NOMO-1 treated with dmso at 0.1 percent for 144 hours (cell line): ENCODE results near the gene SFMBT2.

Experiments
- DNase-seq: peaks from one replicate; lab custom pipeline; 2025; ENCODE audit not compliant: unreplicated experiment; lab: John Stamatoyannopoulos, UW

Gene SFMBT2

GRCh38 chr10:7370511-7370910 is 40.3 kb downstream of the SFMBT2 start:
- DNase-seq = no peak

- DNase-seq = no peak
Observed at GRCh38 chr10:7365027-7365745, 45.6 kb downstream of the SFMBT2 start.

DNA sequence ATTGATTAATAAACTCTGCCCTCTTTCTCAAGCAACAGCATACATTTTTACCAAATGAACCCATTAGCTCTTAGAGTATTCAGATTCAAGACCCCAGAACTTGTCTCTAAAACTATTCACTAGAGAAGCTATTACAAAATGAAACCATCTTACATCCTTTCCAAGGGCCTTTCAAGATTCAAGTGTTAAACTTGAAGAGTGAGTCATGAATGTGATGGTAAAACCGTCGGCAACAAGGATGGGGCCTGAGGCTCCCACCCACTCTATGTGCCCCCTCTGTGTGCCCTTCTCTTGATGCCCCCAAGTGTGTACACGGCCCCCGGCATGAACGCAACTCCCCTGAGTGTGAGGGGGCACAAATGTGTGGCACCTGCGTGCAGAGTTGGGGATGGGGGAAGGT is 46.4 kb downstream of the SFMBT2 start:
- no peak for DNase-seq

GRCh38 chr10:7363700-7364099 is 47.1 kb downstream of the SFMBT2 start:
- DNase-seq = no peak

DNA sequence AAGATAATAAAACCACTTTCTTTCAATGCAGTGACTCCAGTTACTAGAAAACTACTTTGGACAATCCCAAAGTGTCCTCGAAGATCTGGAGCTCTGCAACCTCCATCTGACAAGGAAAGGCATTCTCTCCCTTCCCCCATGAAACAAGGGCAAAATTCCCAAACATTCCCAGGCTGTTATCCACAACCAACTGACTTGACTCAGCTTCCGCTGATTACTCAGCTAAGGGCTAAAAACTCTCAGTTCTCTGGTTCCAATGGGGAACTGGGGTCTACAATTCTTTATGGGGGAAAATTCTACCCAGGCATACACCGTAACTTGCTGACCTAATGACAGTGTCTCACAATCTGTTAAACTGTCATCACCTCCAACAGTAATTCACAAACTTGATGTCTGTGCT is 48.4 kb downstream of the SFMBT2 start:
- no peak for DNase-seq

DNA sequence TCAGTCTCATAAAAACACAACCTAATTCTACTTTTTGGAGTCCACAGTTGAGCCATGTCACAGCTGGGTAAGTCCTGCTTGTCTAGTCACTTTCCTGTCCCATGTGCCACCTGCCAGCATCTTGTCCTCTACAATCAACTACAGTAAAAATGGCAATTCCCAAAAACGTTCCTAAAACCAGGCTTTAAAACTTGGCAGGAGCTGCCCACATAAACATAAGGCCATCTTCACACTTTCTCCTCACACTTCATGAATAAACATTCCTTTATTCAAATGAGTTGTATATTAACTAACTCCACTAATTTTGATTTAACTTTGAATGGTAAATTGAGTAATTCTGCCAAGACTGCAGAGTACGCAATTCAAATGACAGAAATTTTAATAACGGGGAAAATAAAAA is 49.5 kb downstream of the SFMBT2 start:
- no peak for DNase-seq

DNA sequence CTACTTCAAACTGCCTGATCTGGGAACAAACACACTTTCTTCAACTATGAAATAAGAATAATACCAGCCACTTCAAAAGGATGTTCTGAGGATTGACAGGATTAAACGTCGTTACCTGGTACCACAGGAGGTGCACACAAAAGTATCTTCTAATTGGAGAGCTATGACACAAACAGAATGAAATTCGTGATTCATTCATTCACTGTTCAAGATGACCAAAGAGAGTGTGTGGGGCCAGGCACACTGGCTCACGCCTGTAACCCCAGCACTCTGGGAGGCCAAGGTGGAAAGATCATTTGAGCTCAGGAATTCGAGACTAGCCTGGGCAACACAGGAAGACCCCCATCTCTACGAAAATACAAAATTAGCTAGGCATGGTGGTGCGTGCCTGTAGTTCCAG is 50.9 kb downstream of the SFMBT2 start:
- no peak for DNase-seq

- no peak for DNase-seq
Observed at GRCh38 chr10:7359356-7359755, 51.5 kb downstream of the SFMBT2 start.

GRCh38 chr10:7357193-7357592 is 53.6 kb downstream of the SFMBT2 start:
- DNase-seq = no peak

DNA sequence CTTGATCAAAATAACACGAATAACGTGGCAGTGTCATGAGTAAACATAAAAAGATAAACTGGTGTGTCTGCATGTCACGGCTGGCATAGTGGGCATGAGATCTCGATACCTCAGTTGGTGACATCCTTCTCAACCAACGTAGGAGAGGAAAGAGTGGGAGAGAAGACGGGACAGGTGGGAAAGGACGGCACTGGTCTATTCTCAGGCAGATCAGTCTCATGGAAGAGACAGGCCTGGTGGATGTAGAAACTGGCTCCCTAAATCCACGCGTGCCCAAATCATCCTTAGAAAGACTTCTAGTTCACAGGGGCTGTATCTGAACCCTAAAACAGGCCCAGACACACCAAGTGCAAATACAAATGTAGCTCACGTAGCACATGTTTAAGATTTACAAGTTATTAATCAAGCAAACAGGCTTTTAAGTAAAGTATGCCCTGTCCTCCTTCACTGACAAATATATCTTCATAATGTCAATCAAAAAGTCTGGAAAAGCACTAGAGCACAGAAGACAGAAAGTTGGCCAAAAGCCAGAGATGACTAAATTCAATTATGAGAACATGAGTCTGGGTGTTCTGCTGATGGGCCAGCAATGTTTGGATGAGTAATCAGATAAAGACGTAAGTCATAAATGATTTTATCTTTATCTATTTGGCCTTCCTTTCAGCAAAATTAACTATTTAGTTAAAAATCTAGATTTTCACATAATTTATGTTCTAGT is 56.3 kb downstream of the SFMBT2 start:
- no peak for DNase-seq

DNA sequence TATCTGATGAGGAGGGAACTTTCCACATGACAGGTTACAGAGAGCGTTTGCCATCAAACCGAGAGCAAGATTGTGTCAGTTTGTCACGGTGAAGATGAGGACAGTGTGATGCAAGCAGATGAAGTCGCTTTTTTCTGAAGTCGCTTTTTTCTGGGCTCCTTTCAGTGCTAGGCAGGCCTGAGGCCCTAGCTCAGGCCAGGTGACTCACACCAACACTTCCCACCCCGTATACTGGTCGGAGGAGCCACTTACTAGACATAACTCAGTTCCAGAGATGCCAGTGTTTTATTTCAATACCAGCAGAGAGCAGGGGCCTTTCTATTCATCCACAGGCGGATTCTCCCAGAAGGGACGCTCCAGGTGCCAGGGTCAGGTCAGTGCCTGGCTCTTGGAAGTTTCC is 58.9 kb downstream of the SFMBT2 start:
- DNase-seq = no peak

DNA sequence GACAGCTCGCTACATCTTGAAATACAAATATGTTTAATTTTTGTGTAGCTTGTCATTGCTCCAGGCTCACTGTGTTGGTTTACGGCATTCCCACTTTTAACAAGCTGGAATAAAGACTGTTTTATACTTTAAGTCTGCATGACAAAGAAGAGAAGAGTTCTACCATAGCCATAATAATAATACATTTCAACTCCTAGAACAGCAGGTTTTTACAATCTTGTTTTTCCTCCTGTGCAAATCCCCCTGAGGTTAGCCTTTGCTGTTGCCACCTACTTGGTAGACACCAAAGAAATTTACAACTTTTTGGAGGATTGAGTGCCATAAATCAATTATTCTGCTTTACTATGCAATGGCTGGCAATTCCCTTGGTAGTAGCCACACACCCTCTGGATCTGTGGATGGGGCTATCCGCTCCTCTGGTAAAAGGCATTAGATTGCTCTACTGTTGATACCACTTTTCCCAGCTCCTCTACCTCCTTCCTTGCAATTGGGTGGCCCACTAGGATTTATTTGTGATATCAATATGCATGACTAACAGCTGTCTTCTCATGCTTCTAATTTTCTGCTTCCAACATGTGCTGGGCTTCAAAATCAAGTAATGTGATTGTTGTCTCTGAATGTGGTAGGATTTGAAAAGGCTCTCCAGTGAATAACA is 60.2 kb downstream of the SFMBT2 start:
- DNase-seq = no peak

DNA sequence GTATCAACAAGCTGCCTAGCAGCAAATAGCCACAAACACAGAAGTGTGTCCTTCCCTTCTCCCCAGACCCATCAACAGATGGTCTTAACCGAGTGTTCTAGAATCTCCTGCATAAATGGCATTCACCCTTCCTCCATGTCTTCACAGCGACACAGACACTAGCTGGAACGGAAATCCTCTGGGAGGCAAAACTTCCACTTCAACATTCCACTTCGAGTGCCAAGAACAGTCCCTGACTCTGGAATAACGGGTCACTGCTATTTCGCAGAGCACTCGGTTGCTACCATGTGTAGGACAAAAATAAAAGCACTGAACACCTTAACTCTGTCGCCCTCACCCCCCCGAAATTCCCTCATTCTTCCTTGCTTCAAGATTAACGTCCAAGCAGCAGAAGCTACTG is 65.1 kb downstream of the SFMBT2 start:
- no peak for DNase-seq

- no peak for DNase-seq
Observed at GRCh38 chr10:7343040-7343439, 67.8 kb downstream of the SFMBT2 start.

DNA sequence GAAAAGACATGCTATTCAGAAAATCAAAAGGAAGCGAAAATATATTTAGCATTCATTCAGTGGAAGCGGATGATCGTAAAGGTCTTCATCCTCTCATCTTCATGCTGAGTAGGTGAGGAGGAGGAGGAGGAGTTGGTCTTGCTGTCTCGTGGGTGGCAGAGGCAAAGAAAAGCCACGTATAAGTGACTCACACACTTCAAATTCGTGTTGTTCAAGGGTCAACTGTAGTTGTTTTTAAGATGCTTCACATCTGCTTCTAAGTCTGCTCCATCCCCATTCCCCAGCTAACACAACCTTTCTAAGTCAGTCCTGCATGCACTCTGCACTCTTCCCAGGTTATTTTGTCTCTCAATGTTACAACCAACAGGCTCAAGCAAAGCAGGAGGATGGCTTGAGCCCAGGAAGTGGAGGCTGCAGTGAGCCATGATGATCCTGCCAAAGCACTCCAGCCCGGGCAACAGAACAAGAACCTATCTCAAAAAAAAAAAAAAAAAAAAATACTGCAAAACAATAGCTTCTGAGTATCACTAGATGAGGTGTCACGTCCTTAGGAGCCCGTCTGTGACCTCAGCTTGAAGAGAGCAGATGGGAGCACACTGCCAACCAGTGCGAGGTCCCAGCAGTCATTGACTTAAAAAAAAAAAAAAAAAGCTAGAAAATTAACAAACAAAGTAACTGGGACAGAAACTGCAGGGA is 70.5 kb downstream of the SFMBT2 start:
- no peak for DNase-seq

GRCh38 chr10:7339510-7339909 is 71.3 kb downstream of the SFMBT2 start:
- no peak for DNase-seq

DNA sequence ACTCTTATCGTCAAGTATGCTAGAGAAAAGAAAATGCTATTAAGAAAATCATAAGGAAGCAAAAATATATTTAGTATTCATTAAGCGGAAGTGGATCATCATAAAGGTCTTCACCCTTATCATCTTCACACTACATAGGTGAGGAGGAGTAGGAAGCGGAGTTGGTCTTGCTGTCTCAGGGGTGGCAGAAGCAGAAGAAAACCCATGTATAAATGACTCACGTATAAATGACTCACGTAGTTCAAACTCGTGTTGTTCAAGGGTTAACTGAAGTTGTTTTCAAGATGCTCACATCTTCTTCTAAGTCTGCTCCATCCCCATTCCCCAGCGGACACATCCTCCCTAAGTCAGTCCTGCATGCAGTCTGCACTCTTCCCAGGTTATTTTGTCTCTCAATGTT is 72.4 kb downstream of the SFMBT2 start:
- no peak for DNase-seq

- DNase-seq = peak; percentile 15
Observed at GRCh38 chr10:7337431-7338171, 73.2 kb downstream of the SFMBT2 start.

DNA sequence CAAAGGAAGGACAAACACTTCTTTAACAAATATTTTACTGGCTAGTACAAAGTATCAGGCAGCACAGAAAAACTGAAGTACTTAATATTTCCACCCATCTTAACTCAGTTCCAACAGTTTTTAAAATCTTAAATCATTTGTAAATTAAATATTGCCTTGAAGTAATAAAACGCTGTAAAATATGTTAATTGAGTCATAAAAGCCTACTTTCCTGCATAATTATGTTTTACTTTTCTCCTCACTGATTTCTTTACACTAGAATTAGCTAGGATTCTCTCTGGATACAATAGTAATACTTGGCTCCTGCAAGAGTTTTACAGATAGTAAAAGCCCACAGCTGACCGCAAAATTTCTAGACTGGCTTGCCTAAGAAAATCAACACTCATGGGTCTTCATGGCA is 74.9 kb downstream of the SFMBT2 start:
- no peak for DNase-seq

DNA sequence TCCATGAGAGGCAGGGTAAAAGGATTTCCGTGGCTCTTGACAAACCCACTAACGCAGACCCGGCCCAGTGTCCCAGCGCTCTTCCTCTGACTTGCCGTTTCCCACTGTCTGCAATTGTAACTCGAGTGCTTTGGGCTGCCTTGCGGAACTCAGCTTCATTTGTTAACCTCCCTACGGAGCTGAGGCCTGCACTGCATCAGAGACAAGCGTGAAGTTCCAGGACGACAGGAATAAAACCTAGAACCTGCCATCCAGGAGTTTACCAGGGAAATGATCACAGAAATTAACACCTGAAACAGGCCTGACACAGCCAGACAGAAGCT is 76.2 kb downstream of the SFMBT2 start:
- no peak for DNase-seq

GRCh38 chr10:7333961-7334641 is 76.7 kb downstream of the SFMBT2 start:
- DNase-seq = no peak
